ENCODE data around the gene PRXL2B. TPM values are rescaled to one million over a fixed set of nuclear protein-coding genes. Genes with fewer than 3 reads are reported as not detected.
"Not testable (repeated sequence)": the region's sequence is repeated elsewhere in the genome, so short reads cannot be mapped to it uniquely, and the experiment has no call there.

PRXL2B gene
- total RNA-seq, 1 donor = 15.5 TPM

- TF ChIP-seq, protein P1, sequence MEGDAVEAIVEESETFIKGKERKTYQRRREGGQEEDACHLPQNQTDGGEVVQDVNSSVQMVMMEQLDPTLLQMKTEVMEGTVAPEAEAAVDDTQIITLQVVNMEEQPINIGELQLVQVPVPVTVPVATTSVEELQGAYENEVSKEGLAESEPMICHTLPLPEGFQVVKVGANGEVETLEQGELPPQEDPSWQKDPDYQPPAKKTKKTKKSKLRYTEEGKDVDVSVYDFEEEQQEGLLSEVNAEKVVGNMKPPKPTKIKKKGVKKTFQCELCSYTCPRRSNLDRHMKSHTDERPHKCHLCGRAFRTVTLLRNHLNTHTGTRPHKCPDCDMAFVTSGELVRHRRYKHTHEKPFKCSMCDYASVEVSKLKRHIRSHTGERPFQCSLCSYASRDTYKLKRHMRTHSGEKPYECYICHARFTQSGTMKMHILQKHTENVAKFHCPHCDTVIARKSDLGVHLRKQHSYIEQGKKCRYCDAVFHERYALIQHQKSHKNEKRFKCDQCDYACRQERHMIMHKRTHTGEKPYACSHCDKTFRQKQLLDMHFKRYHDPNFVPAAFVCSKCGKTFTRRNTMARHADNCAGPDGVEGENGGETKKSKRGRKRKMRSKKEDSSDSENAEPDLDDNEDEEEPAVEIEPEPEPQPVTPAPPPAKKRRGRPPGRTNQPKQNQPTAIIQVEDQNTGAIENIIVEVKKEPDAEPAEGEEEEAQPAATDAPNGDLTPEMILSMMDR (IDR thresholded peaks at IDR 0.05; ENCODE audit: insufficient read depth, low read length) = no peak
- no peak overlapping the region for H3K4me3 ChIP-seq (ENCODE audit: low read depth, low read length)
- no peak for DNase-seq (ENCODE audit: low read depth)
Observed at GRCh38 chr1:2573250-2573920, 13.2 kb upstream of the PRXL2B start.

- no peak overlapping the region for H3K4me3 ChIP-seq (ENCODE audit: low read depth, low read length)
- TF ChIP-seq, protein P1 (IDR thresholded peaks at IDR 0.05; ENCODE audit: insufficient read depth, low read length) = no peak
- DNase-seq (ENCODE audit: low read depth) = peak; percentile 8
Observed at GRCh38 chr1:2574350-2574749, 12.2 kb upstream of the PRXL2B start.

- TF ChIP-seq, protein P1 (IDR thresholded peaks at IDR 0.05; ENCODE audit: insufficient read depth, low read length) = no peak
- no peak overlapping the region for H3K4me3 ChIP-seq (ENCODE audit: low read depth, low read length)
- no peak for DNase-seq (ENCODE audit: low read depth)
Observed at GRCh38 chr1:2575801-2576663, 10.5 kb upstream of the PRXL2B start.

- not testable (repeated sequence) for H3K4me3 ChIP-seq (ENCODE audit: low read depth, low read length); DNase-seq (ENCODE audit: low read depth)
Observed at GRCh38 chr1:2577565-2578075, 9.0 kb upstream of the PRXL2B start.

DNA sequence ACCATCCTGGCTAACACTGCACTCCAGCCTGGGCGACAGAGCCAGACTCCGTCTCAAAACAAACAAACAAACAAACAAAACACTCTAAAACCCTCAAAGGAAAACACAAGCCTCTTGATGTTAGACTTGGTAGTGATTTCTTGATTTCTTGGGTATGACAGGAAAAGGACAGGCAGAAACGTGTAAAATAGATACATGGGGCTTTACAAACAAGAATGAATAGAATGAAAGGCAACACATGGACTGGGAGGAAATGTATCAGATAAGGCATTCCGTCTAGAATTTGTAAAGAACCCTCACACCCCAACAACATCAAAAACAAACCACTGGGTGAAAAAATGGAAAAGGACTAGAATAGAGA is 7.8 kb upstream of the PRXL2B start:
- no peak overlapping the region for H3K4me3 ChIP-seq (ENCODE audit: low read depth, low read length)
- TF ChIP-seq, protein P1 (IDR thresholded peaks at IDR 0.05; ENCODE audit: insufficient read depth, low read length) = no peak
- no peak for DNase-seq (ENCODE audit: low read depth)

GRCh38 chr1:2580691-2581090 is 5.9 kb upstream of the PRXL2B start:
- no peak overlapping the region for H3K4me3 ChIP-seq (ENCODE audit: low read depth, low read length)
- no peak for DNase-seq (ENCODE audit: low read depth)
- TF ChIP-seq, protein P1 (IDR thresholded peaks at IDR 0.05; ENCODE audit: insufficient read depth, low read length) = no peak

DNA sequence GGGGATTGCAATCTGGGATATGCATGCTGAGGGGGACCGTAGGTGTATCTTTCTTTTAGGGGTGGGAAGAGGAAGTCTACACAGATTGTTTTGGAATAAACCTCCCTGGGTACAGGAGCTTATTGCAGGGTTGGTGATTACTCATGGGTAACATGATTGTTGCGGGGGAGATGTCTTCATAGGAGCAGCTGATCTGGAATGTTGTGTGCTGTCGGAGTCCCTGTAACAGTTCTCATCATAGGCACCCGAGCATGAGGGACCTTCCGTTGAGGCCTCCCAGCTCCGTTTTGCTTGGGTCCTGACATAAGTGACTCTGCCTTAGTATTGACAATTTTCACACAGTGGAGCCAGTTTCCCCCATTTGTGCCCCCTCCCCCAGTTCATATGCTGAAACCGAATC is 4.2 kb upstream of the PRXL2B start:
- DNase-seq (ENCODE audit: low read depth) = no peak
- TF ChIP-seq, protein P1 (IDR thresholded peaks at IDR 0.05; ENCODE audit: insufficient read depth, low read length) = no peak
- H3K4me3 ChIP-seq (ENCODE audit: low read depth, low read length) = no peak overlapping the region
